H7 (cell line): ENCODE data around the gene NUP133. TPM values are rescaled to one million over a fixed set of nuclear protein-coding genes. Genes with fewer than 3 reads are reported as not detected.

Experiments
- DNase-seq: peaks from one replicate; pipeline ENCODE4 v3.0.0; 2012
- H3K27me3 ChIP-seq: 2 replicates; pipeline ENCODE4 v1.6.0; 2011; ENCODE audit warnings: mild to moderate bottlenecking, low read length; ENCODE audit not compliant: control insufficient read depth, insufficient read depth
- H3K36me3 ChIP-seq: replicated peaks from 2 replicates; pipeline ENCODE4 v1.5.1; 2011; ENCODE audit warnings: low read length; ENCODE audit not compliant: control insufficient read depth, insufficient read depth
- H3K4me3 ChIP-seq: 2 replicates; pipeline ENCODE4 v1.5.1; 2011; ENCODE audit warnings: low read depth, mild to moderate bottlenecking, control low read depth, low read length, moderate library complexity; ENCODE audit not compliant: insufficient read depth
- total RNA-seq: library from RNA; depleted of rRNA; stranded (reverse); fragments of >200 nt; shearing (Covaris generic); gene quantifications from 2 replicates; pipeline ENCODE4 v1.2.3, GENCODE V29; 2014

Gene NUP133
- total RNA-seq, 1 experiment from 2014 or later: 72.5 TPM

- Histone ChIP-seq H3K4me3 (no peak overlapping the region), H3K27me3 (no peaks in the 10 kb centered on the region), H3K36me3 (peaks cover 6% of the 10 kb centered on the region)
- no peak for DNase-seq
Measured at GRCh38 chr1:229452956-229453801, 55.0 kb downstream of the NUP133 start.

- Histone ChIP-seq H3K36me3 (peaks cover 4% of the 10 kb centered on the region), H3K4me3 (no peak overlapping the region), H3K27me3 (no peaks in the 10 kb centered on the region)
- no peak for DNase-seq
Measured at GRCh38 chr1:229448845-229449244, 59.3 kb downstream of the NUP133 start.

- DNase-seq: no peak
- Histone ChIP-seq H3K4me3 (no peak overlapping the region), H3K36me3 (peaks cover 4% of the 10 kb centered on the region), H3K27me3 (no peaks in the 10 kb centered on the region)
Measured at GRCh38 chr1:229448354-229448753, 59.8 kb downstream of the NUP133 start.

GRCh38 chr1:229447809-229448252, 60.3 kb downstream of the NUP133 start:
- DNase-seq: no peak

GRCh38 chr1:229445828-229446227, 62.3 kb downstream of the NUP133 start:
- Histone ChIP-seq H3K4me3 (no peak overlapping the region), H3K27me3 (no peaks in the 10 kb centered on the region), H3K36me3 (peaks cover 6% of the 10 kb centered on the region)
- DNase-seq: no peak

More at GRCh38 chr1:229447809-229448252, 60.3 kb downstream of the NUP133 start:
- Histone ChIP-seq H3K36me3 (peaks cover 4% of the 10 kb centered on the region), H3K4me3 (no peak overlapping the region), H3K27me3 (no peaks in the 10 kb centered on the region)

GRCh38 chr1:229440851-229441537, 67.1 kb downstream of the NUP133 start:
- no peak overlapping the region for H3K4me3 ChIP-seq
- peaks cover 6% of the 10 kb centered on the region for H3K27me3 ChIP-seq
- no peak for DNase-seq
- peaks cover 2% of the 10 kb centered on the region for H3K36me3 ChIP-seq

- Histone ChIP-seq H3K27me3 (peaks cover 33% of the 10 kb centered on the region), H3K36me3 (peaks cover 2% of the 10 kb centered on the region; the same call in 1 of the 2 replicates), H3K4me3 (no peak overlapping the region)
- DNase-seq: no peak
Measured at GRCh38 chr1:229438021-229438420, 70.1 kb downstream of the NUP133 start.

- peaks cover 39% of the 10 kb centered on the region for H3K27me3 ChIP-seq
- H3K4me3 ChIP-seq: no peak overlapping the region
- DNase-seq: no peak
- H3K36me3 ChIP-seq: peaks cover 2% of the 10 kb centered on the region; the same call in 1 of the 2 replicates
Measured at GRCh38 chr1:229437443-229437842, 70.7 kb downstream of the NUP133 start.

GRCh38 chr1:229436201-229436600, 71.9 kb downstream of the NUP133 start:
- no peak overlapping the region for H3K4me3 ChIP-seq
- no peak for DNase-seq
- no peaks in the 10 kb centered on the region; the same call in 1 of the 2 replicates for H3K36me3 ChIP-seq
- peaks cover 51% of the 10 kb centered on the region for H3K27me3 ChIP-seq

GRCh38 chr1:229434641-229435051, 73.5 kb downstream of the NUP133 start:
- Histone ChIP-seq H3K36me3 (no peaks in the 10 kb centered on the region; the same call in 1 of the 2 replicates), H3K4me3 (peak overlapping the region; percentile 42), H3K27me3 (peaks cover 63% of the 10 kb centered on the region)
- peak; percentile 90 for DNase-seq

- peaks cover 63% of the 10 kb centered on the region for H3K27me3 ChIP-seq
- H3K4me3 ChIP-seq: peak within 1 kb of the TSS; percentile 42
- DNase-seq: peak; percentile 81
- no peaks in the 10 kb centered on the region for H3K36me3 ChIP-seq
Measured at GRCh38 chr1:229434005-229434640, 74.0 kb downstream of the NUP133 start, which contains the start of gene ACTA1. ACTA1 (minus strand) TSS chr1:229434094; CDS start chr1:229433115, 979 bp downstream.

GRCh38 chr1:229433364-229434004, 74.7 kb downstream of the NUP133 start:
- Histone ChIP-seq H3K36me3 (no peaks in the 10 kb centered on the region), H3K27me3 (peaks cover 63% of the 10 kb centered on the region), H3K4me3 (peak overlapping the region; percentile 42)
- peak; percentile 82 for DNase-seq

- peak; percentile 53 for DNase-seq
- peaks cover 63% of the 10 kb centered on the region for H3K27me3 ChIP-seq
- H3K36me3 ChIP-seq: no peaks in the 10 kb centered on the region
- no peak overlapping the region; the same call in 1 of the 2 replicates for H3K4me3 ChIP-seq
Measured at GRCh38 chr1:229432905-229433304, 75.2 kb downstream of the NUP133 start.

GRCh38 chr1:229432116-229432461, 76.1 kb downstream of the NUP133 start:
- Histone ChIP-seq H3K36me3 (no peaks in the 10 kb centered on the region), H3K4me3 (peak overlapping the region; percentile 33), H3K27me3 (peaks cover 65% of the 10 kb centered on the region)
- DNase-seq: peak; percentile 60
